Keratinocyte (primary cell): ENCODE data around the gene MINDY4.

Experiments used
- CTCF ChIP-seq, 3 experiments: IDR thresholded peaks in 1 of 3; conservative IDR thresholded peaks in 1 of 3; optimal IDR thresholded peaks in 1 of 3; 2 replicates in 2 of 3; 3 replicates in 1 of 3; pipeline versions ENCODE3 to v1.5.1; 2011; ENCODE audit warnings: low read length in 3 of 3, mild to moderate bottlenecking in 3 of 3, moderate library complexity in 2 of 3, control low read depth in 1 of 3, inconsistent platforms in 1 of 3; ENCODE audit not compliant: insufficient read depth in 2 of 3; ENCODE audit errors: extremely low read depth in 1 of 3
- EZH2 ChIP-seq: IDR thresholded peaks from one replicate; pipeline ENCODE4 v1.6.1; 2012; ENCODE audit warnings: inconsistent platforms, mild to moderate bottlenecking, low read length, moderate library complexity

GRCh38 chr7:30877993-30878392 is 106.8 kb downstream of the MINDY4 start:
- TF ChIP-seq CTCF (optimal IDR thresholded peaks at IDR 0.05 in 1 of 3, IDR thresholded peaks at IDR 0.05 in 1 of 3, conservative IDR thresholded peaks at IDR 0.05 in 1 of 3; ENCODE audit: extremely low read depth in 1 of 3, insufficient read depth in 2 of 3, low read length in 3 of 3) (no peak), EZH2 (no peak)
